SJSA1 (cell line): ENCODE data around the gene TULP1. TPM values are rescaled to one million over a fixed set of nuclear protein-coding genes. Genes with fewer than 3 reads are reported as not detected.
A peak's percentile ranks its signal among the peaks of the same experiment; 100 is the strongest.
"Not testable (repeated sequence)": the region's sequence is repeated elsewhere in the genome, so short reads cannot be mapped to it uniquely, and the experiment has no call there.

Source experiments
- DNase-seq, 2 experiments: peaks; one replicate each; pipeline ENCODE4 v3.0.0-alpha.2; 2015 to 2020; ENCODE audit warnings: low spot score in 2 of 2, low read depth in 1 of 2
- H3K27ac ChIP-seq: fragments of 250-450 bp; sonication (Bioruptor Pico); 2 replicates; pipeline ENCODE4 v1.5.1; 2020; ENCODE audit warnings: mild to moderate bottlenecking, moderate library complexity
- H3K27me3 ChIP-seq: fragments of 250-450 bp; sonication (Bioruptor Pico); replicated peaks from 2 replicates; pipeline ENCODE4 v1.5.1; 2020; ENCODE audit warnings: mild to moderate bottlenecking, moderate library complexity
- H3K36me3 ChIP-seq: fragments of 250-450 bp; sonication (Bioruptor Pico); 2 replicates; pipeline ENCODE4 v1.5.1; 2020; ENCODE audit warnings: mild to moderate bottlenecking
- H3K4me1 ChIP-seq: fragments of 250-450 bp; sonication (Bioruptor Pico); replicated peaks from 2 replicates; pipeline ENCODE4 v1.6.1; 2021; ENCODE audit warnings: mild to moderate bottlenecking
- H3K4me3 ChIP-seq: fragments of 250-450 bp; sonication (Bioruptor Pico); 2 replicates; pipeline ENCODE4 v1.5.1; 2020; ENCODE audit warnings: mild to moderate bottlenecking
- H3K9me3 ChIP-seq: fragments of 250-450 bp; sonication (Bioruptor Pico); replicated peaks from 2 replicates; pipeline ENCODE4 v1.5.1; 2020; ENCODE audit warnings: mild to moderate bottlenecking
- total RNA-seq: library from RNA; depleted of rRNA; stranded (reverse); fragments of >200 nt; shearing (Covaris generic); gene quantifications from 2 replicates; pipeline ENCODE4 v1.2.3, GENCODE V29; 2014

TULP1 gene
- total RNA-seq, 1 experiment from 2014 or later, result not detected

- H3K9me3 ChIP-seq, H3K4me3 ChIP-seq, H3K36me3 ChIP-seq: not testable (repeated sequence)
Measured at GRCh38 chr6:35535847-35536246, 23.2 kb upstream of the TULP1 start.

GRCh38 chr6:35534407-35535170, 21.9 kb upstream of the TULP1 start:
- H3K27me3 ChIP-seq, result no peaks in the 10 kb centered on the region
- no peaks in the 10 kb centered on the region for H3K36me3 ChIP-seq
- no peak overlapping the region for H3K4me3 ChIP-seq
- no peaks in the 10 kb centered on the region for H3K4me1 ChIP-seq
- no peak overlapping the region for H3K27ac ChIP-seq
- no peaks in the 10 kb centered on the region for H3K9me3 ChIP-seq
- DNase-seq, result no peak

More at GRCh38 chr6:35535847-35536246, 23.2 kb upstream of the TULP1 start:
- H3K27me3 ChIP-seq, H3K4me1 ChIP-seq, H3K27ac ChIP-seq, DNase-seq: not testable (repeated sequence)

GRCh38 chr6:35533981-35534380, 21.3 kb upstream of the TULP1 start:
- no peaks in the 10 kb centered on the region for H3K36me3 ChIP-seq
- H3K4me1 ChIP-seq, result no peaks in the 10 kb centered on the region
- DNase-seq, result no peak
- H3K4me3 ChIP-seq, result no peak overlapping the region
- H3K27ac ChIP-seq, result no peak overlapping the region
- H3K9me3 ChIP-seq, result no peaks in the 10 kb centered on the region
- H3K27me3 ChIP-seq, result no peaks in the 10 kb centered on the region

- no peak for DNase-seq
- no peaks in the 10 kb centered on the region for H3K9me3 ChIP-seq
Measured at GRCh38 chr6:35532126-35532525, 19.4 kb upstream of the TULP1 start.

GRCh38 chr6:35524380-35525020, 11.8 kb upstream of the TULP1 start:
- Histone ChIP-seq H3K36me3 (no peaks in the 10 kb centered on the region), H3K4me1 (peaks cover 5% of the 10 kb centered on the region; the same call in 1 of the 2 replicates), H3K4me3 (no peak overlapping the region), H3K27ac (no peak overlapping the region), H3K27me3 (no peaks in the 10 kb centered on the region), H3K9me3 (no peaks in the 10 kb centered on the region)
- no peak for DNase-seq

More at GRCh38 chr6:35532126-35532525, 19.4 kb upstream of the TULP1 start:
- Histone ChIP-seq H3K27me3 (no peaks in the 10 kb centered on the region), H3K4me1 (no peaks in the 10 kb centered on the region), H3K27ac (no peak overlapping the region), H3K4me3 (no peak overlapping the region), H3K36me3 (no peaks in the 10 kb centered on the region)

- H3K36me3 ChIP-seq, result no peaks in the 10 kb centered on the region
- H3K27ac ChIP-seq, result no peak overlapping the region
- no peaks in the 10 kb centered on the region for H3K9me3 ChIP-seq
- H3K4me1 ChIP-seq, result peaks cover 5% of the 10 kb centered on the region; the same call in 1 of the 2 replicates
- DNase-seq, result peak; percentile 70 to 78
- H3K4me3 ChIP-seq, result no peak overlapping the region
- no peaks in the 10 kb centered on the region for H3K27me3 ChIP-seq
Measured at GRCh38 chr6:35522660-35523658, 10.3 kb upstream of the TULP1 start.

GRCh38 chr6:35522151-35522550, 9.5 kb upstream of the TULP1 start:
- Histone ChIP-seq H3K27me3 (no peaks in the 10 kb centered on the region), H3K4me1 (peaks cover 5% of the 10 kb centered on the region; the same call in 1 of the 2 replicates), H3K4me3 (no peak overlapping the region), H3K27ac (no peak overlapping the region), H3K9me3 (no peaks in the 10 kb centered on the region), H3K36me3 (no peaks in the 10 kb centered on the region)
- no peak for DNase-seq

GRCh38 chr6:35521235-35521634, 8.5 kb upstream of the TULP1 start:
- peaks cover 5% of the 10 kb centered on the region; the same call in 1 of the 2 replicates for H3K4me1 ChIP-seq
- H3K36me3 ChIP-seq, result no peaks in the 10 kb centered on the region
- no peaks in the 10 kb centered on the region for H3K27me3 ChIP-seq
- no peaks in the 10 kb centered on the region for H3K9me3 ChIP-seq
- no peak overlapping the region for H3K4me3 ChIP-seq
- no peak for DNase-seq
- no peak overlapping the region for H3K27ac ChIP-seq

- Histone ChIP-seq H3K4me3 (no peak overlapping the region), H3K9me3 (no peaks in the 10 kb centered on the region), H3K27me3 (no peaks in the 10 kb centered on the region), H3K36me3 (no peaks in the 10 kb centered on the region), H3K27ac (no peak overlapping the region), H3K4me1 (peaks cover 5% of the 10 kb centered on the region; the same call in 1 of the 2 replicates)
- DNase-seq, result no peak
Measured at GRCh38 chr6:35519313-35520015, 6.8 kb upstream of the TULP1 start.

- Histone ChIP-seq H3K27ac (no peak overlapping the region), H3K4me3 (no peak overlapping the region), H3K27me3 (no peaks in the 10 kb centered on the region), H3K9me3 (no peaks in the 10 kb centered on the region), H3K4me1 (peaks cover 5% of the 10 kb centered on the region; the same call in 1 of the 2 replicates), H3K36me3 (no peaks in the 10 kb centered on the region)
- no peak for DNase-seq
Measured at GRCh38 chr6:35518566-35519312, 6.0 kb upstream of the TULP1 start.

- not testable (repeated sequence) for H3K27me3 ChIP-seq, H3K36me3 ChIP-seq, H3K9me3 ChIP-seq, H3K4me3 ChIP-seq, H3K4me1 ChIP-seq, DNase-seq, H3K27ac ChIP-seq
Measured at GRCh38 chr6:35517978-35518377, 5.3 kb upstream of the TULP1 start.

- Histone ChIP-seq H3K9me3 (no peaks in the 10 kb centered on the region), H3K27me3 (no peaks in the 10 kb centered on the region), H3K4me3 (no peak overlapping the region), H3K36me3 (no peaks in the 10 kb centered on the region), H3K4me1 (no peaks in the 10 kb centered on the region), H3K27ac (no peak overlapping the region)
- no peak for DNase-seq
Measured at GRCh38 chr6:35516712-35517111, 4.0 kb upstream of the TULP1 start.
